CD4-positive, alpha-beta T cell treated with Interleukin-4 for 4 hours (primary cell): Measurements from ENCODE around the gene P3H1.
"Not testable (repeated sequence)": the region's sequence is repeated elsewhere in the genome, so short reads cannot be mapped to it uniquely, and the experiment has no call there.

Source experiments
- DNase-seq: peaks from one replicate; pipeline ENCODE4 v3.0.0-alpha.2; 2020

Gene P3H1

DNA sequence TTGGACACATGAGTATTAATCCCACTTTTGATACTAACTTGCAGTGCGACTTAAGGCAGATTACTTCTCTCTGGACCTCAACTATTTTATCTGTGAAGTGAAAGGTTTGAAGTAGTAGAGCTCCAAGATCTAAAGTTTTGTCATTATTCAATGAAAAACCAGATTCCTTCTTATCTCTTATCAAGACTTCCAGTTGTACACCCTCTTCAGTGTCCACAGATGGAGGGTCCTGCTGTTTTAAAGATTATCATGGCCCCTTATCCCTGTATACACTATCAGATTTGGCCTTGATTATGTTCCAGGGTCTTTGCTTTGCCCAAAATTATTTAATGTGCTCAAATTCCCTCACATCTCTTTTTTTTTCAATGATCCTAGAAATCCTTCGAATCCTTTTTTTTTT, 1.3 kb upstream of the P3H1 start:
- no peak for DNase-seq

DNA sequence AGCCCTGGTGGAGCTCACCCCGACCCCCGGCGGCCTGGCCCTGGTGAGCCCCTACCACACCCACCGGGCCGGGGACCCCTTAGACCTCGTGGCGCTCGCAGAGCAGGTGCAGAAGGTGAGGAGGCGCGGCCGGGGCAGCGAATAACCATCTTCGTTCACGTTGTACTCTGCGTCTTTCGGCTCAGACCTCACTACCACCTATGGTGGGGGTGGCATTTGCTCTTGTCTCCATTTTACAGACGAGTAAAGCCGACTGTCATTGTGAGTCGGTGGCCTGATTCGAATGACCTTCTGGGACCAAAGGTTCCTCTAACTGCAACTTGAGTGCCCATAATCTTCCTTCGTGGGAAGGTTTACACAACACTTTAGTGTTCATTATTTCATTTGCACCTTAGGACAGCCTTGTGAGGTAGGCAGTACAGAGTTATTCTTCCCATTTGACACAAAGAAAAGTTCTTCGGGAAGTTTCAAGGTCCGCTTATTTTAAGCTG, 727 bp upstream of the P3H1 start:
- peak; percentile 18 for DNase-seq

GRCh38 chr1:42765832-42766740, 742 bp downstream of the P3H1 start:
- DNase-seq, result no peak

- no peak for DNase-seq
Measured at GRCh38 chr1:42765269-42765668, 1.6 kb downstream of the P3H1 start.

- no peak for DNase-seq
Measured at GRCh38 chr1:42762269-42762668, 4.6 kb downstream of the P3H1 start.

- no peak for DNase-seq
Measured at GRCh38 chr1:42761567-42761966, 5.3 kb downstream of the P3H1 start.

- no peak for DNase-seq
Measured at GRCh38 chr1:42759114-42759513, 7.7 kb downstream of the P3H1 start.

DNA sequence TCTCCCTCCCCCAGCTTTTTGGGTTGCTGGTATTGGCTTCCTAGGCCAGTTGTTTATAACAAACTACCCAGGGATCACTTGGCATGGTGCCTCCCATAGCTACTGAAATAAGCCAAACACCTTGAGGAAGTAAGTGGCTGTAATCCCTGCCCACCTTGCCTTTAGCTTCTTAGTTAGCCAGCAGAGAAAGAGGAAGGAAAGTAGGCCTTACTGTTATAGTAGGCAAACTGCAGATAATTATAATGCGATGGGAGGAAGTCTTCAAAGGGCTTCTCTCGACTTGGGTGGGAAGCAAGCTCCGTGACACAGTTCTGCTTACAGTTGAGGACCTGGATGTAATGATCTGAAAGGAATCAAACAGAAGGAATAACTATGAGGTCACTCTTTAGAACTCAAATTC, 8.2 kb downstream of the P3H1 start:
- no peak for DNase-seq

DNA sequence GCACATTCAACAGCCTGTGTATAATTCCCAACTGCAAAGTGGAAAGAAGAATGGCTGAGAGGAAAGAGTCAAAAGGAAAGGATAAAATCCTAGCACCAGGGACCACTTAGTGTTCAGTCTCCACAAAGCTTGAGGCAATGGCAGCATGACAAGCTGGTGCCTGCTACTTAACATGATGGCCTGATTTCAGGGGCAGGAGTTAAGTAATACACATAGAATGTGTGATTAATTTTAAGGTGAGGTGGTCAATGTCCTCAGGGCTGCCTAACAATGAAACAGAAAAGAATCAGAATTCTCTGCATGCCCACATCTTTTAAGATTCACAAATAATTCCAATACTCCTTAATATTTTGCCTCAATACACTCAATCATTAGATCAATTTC, 8.9 kb downstream of the P3H1 start:
- DNase-seq, result no peak

- DNase-seq, result peak; percentile 27
Measured at GRCh38 chr1:42756956-42757891, 9.6 kb downstream of the P3H1 start.

GRCh38 chr1:42753070-42753469, 13.8 kb downstream of the P3H1 start:
- no peak for DNase-seq

DNA sequence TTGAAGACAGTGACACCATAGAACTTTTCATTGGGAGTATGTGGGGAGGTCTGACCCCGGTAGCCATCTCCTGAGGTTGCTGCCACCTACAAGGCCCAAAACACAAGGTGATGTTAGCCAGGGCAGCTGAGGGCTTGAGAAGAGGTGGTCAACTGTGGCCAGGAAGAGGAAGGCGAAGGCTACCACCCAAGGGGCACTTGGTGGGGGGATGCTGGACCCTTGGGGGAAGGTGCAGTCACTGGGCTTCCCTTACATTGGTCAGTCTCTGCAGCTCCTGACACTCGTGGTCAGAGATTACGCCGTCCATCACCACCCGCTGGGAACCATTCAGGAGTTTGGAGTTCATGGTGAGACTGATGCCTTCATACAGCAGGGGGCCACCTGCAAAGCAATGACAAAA, 14.5 kb downstream of the P3H1 start:
- DNase-seq, result no peak

- DNase-seq, result not testable (repeated sequence)
Measured at GRCh38 chr1:42751511-42752070, 15.2 kb downstream of the P3H1 start.

- DNase-seq, result no peak
Measured at GRCh38 chr1:42750041-42750440, 16.8 kb downstream of the P3H1 start.

DNA sequence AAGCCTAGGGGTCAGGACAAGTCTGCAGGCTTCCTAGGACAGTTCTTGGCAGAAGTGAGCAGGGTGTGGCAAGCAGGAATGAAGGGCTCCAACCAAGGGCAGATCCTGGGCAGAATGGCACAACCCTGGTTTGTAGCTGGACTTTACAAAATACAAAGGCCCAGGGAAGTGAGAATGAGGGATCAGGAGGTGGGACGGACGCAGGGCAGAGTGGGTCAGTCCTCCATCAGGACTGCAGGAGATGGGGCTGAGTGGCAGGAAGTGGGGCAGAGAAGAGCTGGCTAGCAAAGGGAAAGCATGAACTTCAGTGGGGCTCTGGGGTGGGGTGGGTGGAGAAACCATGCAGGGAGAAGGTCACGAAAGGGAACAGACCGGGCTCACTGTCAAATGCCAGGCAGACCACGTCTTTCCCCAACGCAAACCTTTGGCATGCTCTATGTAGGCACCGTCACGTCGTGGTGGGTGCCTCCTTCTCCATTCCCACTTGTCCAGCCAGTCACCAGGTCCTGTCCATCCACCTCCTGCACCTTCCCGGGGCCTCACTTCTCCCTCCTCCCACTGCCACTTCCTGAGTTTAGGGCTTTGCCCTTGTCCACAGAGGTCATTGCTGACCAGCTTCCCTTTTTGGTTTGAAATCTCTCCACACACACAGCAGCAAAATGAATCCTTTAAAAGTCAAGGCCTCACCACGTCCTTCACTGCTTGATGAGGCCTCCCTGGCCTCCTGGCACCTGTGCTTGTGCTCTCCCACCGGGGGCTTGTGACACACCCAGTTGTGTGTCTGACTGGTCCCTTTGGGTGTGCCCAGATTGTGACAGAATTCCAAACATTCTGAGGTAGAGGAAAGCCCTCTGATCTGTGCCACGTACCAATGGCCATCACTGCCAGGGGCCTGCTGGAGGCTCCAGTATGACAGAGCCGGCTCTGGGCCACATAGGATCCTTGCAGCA, 18.1 kb downstream of the P3H1 start:
- DNase-seq, result no peak

DNA sequence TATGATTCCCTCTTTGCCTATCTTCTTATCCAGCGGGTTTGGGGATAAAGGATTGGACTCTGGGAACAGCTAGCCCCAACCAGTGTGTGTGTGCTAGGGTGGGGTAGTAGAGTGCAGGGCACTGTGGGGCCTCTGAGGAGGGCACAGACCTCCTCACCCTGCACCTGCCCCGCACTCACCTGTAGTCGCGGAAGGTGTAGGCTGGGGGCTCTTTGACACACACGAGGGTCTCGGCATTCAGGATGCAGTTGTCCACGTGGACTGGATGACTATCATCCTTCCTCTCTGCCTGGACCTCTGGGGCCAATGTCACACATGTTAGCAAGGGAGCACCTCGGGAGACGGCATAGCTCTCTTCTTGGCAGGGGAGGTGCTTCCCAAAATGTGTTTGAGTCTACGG, 18.8 kb downstream of the P3H1 start:
- no peak for DNase-seq

DNA sequence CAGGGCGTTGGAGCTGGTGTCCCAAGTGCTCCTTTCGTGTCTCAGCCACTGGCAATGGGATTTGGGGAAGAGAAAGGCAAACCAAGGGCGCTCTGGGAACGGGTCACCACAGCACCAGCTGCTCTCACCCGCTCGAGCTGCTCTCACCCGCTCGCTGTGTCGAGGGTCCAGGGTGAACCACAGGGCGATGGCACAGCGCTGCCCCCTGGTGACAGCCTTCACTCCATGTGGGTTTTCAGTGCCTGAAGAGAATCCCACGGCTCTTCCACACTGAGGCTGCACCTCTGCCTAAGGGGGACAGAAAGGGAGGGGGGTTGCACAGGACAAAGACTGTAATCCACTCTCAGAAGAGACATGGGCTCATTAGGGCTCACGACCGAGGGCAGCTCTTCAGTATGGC, 19.7 kb downstream of the P3H1 start:
- peak; percentile 29 for DNase-seq

GRCh38 chr1:42746436-42747105, 20.3 kb downstream of the P3H1 start:
- no peak for DNase-seq

DNA sequence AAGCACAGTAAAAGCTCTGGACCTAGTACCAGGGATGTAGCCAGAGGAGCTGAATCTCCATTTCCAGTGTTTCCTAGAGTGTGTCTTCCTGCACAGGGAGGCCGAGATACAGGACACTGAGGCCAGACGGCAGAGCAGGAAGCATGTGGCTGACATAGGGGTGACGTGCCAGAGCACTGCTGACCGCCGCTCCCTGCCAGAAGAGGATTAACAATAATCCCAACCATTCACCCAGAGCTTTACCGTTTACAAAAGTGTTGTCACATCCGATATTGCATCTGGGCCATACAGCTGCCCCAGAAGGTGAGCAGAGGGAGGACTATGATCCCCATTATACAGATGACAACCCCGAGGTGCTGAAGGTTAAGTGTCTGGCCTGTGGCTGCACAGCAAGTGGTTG, 21.0 kb downstream of the P3H1 start:
- DNase-seq, result no peak

DNA sequence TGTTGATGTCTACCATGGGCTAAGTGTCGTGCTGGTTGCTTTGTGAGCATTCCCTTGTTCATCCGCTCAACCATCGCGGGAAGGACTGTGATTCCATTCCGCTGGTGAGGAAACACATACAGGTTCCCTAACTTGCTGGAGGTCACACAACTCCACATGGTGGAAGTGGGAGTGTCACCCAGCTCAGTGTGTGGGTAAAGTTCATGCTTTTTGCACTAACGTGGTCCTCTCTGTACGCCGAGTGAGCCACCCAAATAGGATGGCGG, 22.7 kb downstream of the P3H1 start:
- DNase-seq, result no peak

DNA sequence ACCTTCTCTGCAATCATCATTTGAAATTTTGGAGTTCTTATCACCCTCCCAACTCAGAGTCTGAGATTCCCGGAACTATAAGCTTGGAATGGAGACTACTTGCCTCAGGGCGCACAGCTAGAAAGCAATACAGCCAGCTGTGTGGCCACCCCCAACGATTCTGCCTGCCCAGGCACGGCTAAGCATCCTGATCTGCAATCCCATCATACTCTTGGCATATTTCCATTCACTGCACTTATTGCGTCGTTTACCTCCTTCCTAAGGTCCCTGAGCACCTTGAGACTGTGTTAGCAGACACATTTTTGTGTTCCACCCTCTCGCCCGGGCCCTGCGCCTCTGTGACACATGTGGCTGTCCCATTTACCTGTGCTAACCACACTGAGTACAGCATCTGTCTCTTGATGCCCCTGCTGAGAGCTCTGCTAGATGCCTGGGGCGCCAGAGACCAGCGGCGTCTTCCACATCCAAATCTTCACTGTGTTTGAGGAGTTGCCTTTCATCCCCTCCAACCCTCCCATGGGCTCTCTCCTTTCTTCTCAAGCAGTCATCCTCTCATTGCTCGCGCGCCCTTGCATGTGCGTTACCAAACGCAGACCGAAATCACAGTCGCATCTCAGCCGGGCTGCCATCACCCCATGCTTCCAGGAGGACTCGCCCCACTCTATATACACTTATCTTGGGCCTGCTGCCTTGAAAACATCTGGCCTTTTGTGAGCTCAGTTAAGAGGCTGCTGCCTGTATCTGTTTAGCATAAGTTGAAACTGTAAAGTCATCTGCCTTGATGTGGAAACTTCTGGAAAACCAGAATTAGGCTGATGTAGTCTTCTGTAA, 23.3 kb downstream of the P3H1 start:
- DNase-seq, result no peak
